CD4-positive, alpha-beta T cell treated with Interleukin-12 subunit alpha and Interleukin-12 subunit beta, for 1 hour (primary cell): ENCODE measurements around the gene ERC2.
"Not testable (repeated sequence)": the region's sequence is repeated elsewhere in the genome, so short reads cannot be mapped to it uniquely, and the experiment has no call there.

Experiments
- DNase-seq: peaks from one replicate; pipeline ENCODE4 v3.0.0-alpha.2; 2020

Gene ERC2

DNA sequence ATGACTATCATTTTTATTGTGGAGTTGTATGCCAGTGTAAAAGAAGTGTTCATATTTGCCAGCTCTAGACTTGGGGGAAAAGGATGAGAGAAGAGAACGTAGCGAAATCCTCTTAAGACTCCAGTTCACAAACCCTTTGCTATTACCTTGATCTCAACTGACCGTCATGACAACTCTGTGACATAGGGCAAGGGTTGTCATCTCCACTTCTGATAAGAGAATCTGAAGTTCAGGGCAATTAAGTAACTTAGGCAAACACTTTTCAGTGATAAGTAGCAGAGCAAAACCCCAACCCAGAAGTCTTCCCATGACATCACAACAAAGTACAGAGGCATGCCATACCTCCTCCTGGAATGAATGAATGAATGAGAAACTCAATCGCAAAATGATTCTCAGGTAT is 940.9 kb downstream of the ERC2 start:
- no peak for DNase-seq

DNA sequence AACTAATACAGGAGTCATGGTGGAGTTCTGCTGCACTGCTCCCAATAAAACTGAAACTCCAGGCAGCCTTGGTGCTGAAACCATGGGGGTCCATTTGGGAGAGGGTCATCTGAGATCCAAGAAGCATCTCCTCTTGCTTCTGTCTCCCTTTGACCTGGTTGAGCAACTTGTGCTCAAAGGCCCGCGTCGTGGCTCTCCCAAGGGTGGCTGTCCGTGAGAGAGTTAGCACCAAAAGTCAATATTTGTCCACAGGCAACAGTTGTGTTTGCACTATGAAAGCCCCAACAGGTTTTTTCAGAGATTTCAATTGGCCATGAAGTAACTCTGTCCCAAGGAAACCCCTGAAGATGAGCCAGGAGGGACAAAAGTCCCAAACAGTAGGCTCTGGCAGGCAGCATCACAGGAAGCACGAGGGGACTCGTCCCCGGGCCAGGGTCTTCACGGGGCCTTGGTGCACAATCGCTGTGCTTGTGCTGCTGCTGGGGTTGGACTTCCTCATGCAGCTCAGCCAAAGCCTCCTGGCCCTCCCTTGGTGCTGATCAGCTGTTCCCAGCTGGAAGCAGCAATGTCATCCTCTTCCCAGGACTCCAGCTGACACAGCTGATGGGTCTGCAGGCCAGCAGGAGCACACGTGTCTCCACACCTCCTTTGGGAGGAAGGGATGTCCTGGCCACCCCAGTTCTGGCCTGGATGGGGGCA is 941.8 kb downstream of the ERC2 start:
- DNase-seq, result no peak

GRCh38 chr3:55525436-55525835 is 942.8 kb downstream of the ERC2 start:
- DNase-seq, result no peak

DNA sequence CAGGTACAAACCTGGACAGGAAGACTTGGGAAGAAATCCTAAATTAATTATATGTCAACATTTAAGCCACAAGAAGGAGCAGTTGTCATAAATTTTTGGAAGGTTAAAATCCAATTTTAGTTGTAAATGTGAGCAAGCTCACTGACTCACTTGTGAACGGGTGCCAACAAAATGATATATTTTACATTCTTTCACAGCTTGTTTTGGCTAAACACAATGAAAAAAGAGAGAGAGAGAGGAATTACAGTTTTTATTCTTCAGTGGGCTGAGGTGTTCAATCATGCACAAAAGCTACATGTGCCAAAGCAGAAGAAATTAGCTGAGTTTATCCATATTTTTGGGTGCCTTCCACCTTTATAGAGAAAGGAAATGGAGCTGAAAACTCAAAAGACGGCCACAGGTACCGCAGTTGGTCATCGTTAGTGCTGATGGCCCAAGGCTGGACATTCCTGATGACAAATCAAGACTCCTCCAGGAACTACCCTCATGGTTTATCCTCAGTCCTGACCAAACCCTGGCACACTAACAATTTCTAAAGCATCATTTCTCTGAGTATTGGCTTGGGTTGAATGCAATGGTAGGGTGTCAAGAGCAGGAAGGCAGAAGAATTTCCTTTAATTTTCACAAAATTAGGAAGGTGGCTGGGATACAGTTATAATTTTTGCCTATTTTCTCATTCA is 943.6 kb downstream of the ERC2 start:
- no peak for DNase-seq

- DNase-seq, result no peak
These were observed 944.8 kb downstream of the ERC2 start for GRCh38 chr3:55523471-55523870.

- no peak for DNase-seq
These were observed 946.4 kb downstream of the ERC2 start for GRCh38 chr3:55521738-55522421.

- DNase-seq, result no peak
These were observed 947.1 kb downstream of the ERC2 start for GRCh38 chr3:55521064-55521737.

DNA sequence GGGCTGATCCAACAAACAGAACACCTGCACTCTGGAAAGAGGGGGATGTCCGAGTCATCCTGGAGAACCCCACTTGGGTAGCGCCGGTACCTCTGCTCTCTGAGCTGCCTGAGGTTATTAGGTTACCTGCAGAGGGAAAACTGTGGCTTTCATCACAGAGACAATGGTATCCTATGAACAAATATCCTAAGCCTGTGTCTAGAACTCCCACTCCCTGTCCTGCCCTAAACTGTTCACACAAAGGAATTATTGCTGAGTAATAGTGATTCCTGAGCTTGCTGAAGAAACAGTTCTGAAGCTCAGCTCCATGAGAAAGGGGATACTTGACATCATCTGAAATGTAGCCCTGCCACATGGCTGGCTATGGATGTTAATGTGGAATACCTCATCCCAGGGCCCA is 949.2 kb downstream of the ERC2 start:
- no peak for DNase-seq

GRCh38 chr3:55518451-55518850 is 949.8 kb downstream of the ERC2 start:
- no peak for DNase-seq

GRCh38 chr3:55516392-55517030 is 951.8 kb downstream of the ERC2 start:
- DNase-seq, result no peak

DNA sequence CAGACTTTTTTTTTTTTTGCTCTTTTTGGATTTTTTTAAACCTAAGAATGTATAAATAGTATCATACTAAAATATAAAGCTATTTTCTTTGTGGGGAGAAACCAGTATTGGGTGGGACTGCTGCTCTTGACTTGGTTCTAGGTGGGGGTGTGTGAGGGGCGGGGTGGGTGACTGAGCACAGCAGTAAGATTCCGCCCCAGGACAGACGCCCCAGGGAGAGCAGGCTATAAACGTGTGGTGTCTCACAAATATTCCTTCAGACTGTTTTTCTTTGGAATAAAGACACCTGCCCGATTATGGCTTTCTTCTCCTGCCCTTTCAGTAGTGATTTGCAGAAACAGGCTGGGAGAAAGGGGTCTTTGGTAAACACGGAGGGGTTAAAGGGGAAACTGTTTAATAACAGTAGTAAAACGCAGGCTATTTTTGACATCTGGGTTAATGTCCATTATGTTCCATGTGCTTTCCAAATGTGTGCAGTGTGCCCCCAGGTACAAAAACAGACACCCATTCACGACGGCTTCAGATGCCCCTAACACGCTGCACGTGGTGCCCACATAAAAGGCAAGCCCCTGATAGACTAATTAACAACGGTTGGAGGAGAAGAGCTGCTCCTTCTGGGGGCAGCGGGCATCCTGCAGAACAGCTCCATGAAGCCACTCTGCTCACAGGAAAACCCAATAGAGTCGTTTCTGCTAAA is 952.6 kb downstream of the ERC2 start:
- DNase-seq, result no peak

GRCh38 chr3:55514962-55515361 is 953.3 kb downstream of the ERC2 start:
- no peak for DNase-seq

- DNase-seq, result no peak
These were observed 955.5 kb downstream of the ERC2 start for GRCh38 chr3:55512571-55513343.

GRCh38 chr3:55511895-55512570 is 956.2 kb downstream of the ERC2 start:
- DNase-seq, result no peak

DNA sequence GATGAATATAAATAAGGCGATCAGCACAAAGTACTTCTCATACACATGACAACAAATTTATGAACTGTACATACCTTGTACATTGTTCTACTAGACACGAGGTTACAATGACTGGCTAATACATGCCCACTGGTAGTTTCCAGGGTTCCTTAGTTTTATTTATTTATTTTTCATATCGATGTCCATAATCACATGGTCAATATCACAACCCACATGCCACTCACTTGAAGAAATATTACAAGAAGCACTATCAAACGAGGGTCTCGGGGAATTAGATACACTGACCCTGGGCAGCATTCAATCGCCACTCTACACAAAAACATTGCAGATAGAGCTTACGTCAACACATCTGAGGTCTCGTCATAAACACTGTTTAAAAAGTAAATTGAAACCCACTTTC is 959.9 kb downstream of the ERC2 start:
- no peak for DNase-seq

- DNase-seq, result no peak
These were observed 960.5 kb downstream of the ERC2 start for GRCh38 chr3:55507808-55508207.

- no peak for DNase-seq
These were observed 962.5 kb downstream of the ERC2 start for GRCh38 chr3:55505776-55506175.

GRCh38 chr3:55505102-55505501 is 963.2 kb downstream of the ERC2 start:
- DNase-seq, result not testable (repeated sequence)

DNA sequence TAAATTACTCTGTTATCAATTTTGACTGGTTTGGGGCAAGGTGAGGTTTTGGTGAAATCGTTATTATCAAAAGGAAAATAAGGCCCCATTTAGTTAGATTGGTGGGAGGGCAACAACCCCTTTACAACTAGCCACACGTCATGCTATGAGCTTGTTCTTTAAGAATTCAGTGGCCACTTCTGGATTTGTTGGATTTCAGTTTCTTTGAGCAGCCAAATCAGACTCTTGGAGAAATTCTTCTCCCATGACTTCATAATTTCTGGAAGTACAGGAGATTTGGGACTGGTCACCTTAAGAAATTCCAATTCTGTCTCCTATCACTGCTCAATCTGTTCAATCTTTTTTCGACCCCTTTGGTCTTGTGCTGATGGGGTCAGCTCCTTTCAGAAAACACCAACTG is 966.4 kb downstream of the ERC2 start:
- no peak for DNase-seq

DNA sequence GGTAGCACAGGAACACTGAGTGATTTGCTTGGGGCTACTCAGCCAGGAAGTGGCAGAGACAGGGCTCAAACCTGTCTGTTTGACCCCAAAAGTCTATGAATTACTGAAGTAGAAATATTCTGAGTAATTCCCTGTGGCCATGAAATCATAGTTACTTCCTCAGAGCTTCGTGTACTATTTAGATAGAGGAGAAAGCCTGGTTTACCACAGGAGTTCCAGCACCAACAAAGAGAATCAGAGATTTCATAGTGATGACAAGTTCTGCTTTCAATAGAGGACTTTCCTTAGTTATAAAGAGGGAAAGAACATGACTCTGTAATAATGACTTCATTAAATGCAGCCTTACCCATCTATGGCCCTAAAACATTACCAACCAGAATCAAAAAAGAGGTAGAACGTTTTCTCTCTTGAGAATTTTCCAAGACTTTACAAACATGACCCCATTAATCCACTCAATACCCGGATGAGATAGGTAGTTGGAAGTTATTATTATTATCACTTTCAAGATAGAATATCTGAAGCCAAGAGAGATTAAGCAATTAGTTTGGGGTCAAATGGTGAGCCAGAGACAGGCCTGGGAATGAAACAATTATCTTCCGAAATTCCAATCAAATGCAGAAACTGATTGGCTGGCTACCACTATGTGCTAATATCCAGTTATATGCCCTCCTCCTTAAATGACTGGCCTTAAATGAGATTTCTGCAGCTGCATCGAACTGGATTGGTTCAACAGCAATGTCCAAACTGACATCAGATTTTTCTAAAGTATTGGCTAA is 967.5 kb downstream of the ERC2 start:
- no peak for DNase-seq
